ENCODE data around the gene SLK.

GRCh38 chr10:104011904-104012303, 45.0 kb downstream of the SLK start:
- TF ChIP-seq CTCF (IDR thresholded peaks at IDR 0.05), result no peak
- TF ChIP-seq EZH2phosphoT487 (IDR thresholded peaks at IDR 0.05), result no peak
- no peak for TF ChIP-seq EZH2 (IDR thresholded peaks at IDR 0.05)

Data from neural progenitor cell (in vitro differentiated cells).